NCI-H2227 treated with DMSO at 0.1 percent for 48 hours (cell line): ENCODE data around the gene TSSK2.

Source experiments
- DNase-seq: peaks from one replicate; lab custom pipeline; 2025; lab: John Stamatoyannopoulos, UW

The TSSK2 gene

GRCh38 chr22:19106886-19107729 lies 24.0 kb upstream of the TSSK2 start:
- no peak for DNase-seq

- DNase-seq: no peak
Measured at GRCh38 chr22:19107730-19108074, 23.4 kb upstream of the TSSK2 start.

- DNase-seq: no peak
Measured at GRCh38 chr22:19108807-19109197, 22.3 kb upstream of the TSSK2 start.

GRCh38 chr22:19109198-19110063 lies 21.7 kb upstream of the TSSK2 start:
- DNase-seq: no peak

GRCh38 chr22:19110064-19110458 lies 21.0 kb upstream of the TSSK2 start:
- DNase-seq: no peak

GRCh38 chr22:19110646-19111045 lies 20.5 kb upstream of the TSSK2 start:
- DNase-seq: no peak

- no peak for DNase-seq
Measured at GRCh38 chr22:19111140-19111539, 20.0 kb upstream of the TSSK2 start.

GRCh38 chr22:19111584-19111983 lies 19.5 kb upstream of the TSSK2 start:
- DNase-seq: no peak

- DNase-seq: no peak
Measured at GRCh38 chr22:19113429-19113828, 17.7 kb upstream of the TSSK2 start.

- no peak for DNase-seq
Measured at GRCh38 chr22:19114984-19115552, 16.0 kb upstream of the TSSK2 start.

- DNase-seq: no peak
Measured at GRCh38 chr22:19115628-19116027, 15.5 kb upstream of the TSSK2 start.

GRCh38 chr22:19117111-19117512 lies 14.0 kb upstream of the TSSK2 start:
- DNase-seq: no peak

GRCh38 chr22:19118329-19118880 lies 12.7 kb upstream of the TSSK2 start:
- no peak for DNase-seq

- no peak for DNase-seq
Measured at GRCh38 chr22:19119949-19120348, 11.2 kb upstream of the TSSK2 start.

GRCh38 chr22:19120829-19121630 lies 10.1 kb upstream of the TSSK2 start:
- DNase-seq: no peak

- DNase-seq: no peak
Measured at GRCh38 chr22:19121631-19122142, 9.4 kb upstream of the TSSK2 start.

GRCh38 chr22:19122143-19122751 lies 8.9 kb upstream of the TSSK2 start, which contains the start of gene DGCR2:
Gene DGCR2 (minus strand): TSS chr22:19122412. CDS start chr22:19122206, 206 bp downstream.
- peak; percentile 97 for DNase-seq

- no peak for DNase-seq
Measured at GRCh38 chr22:19122752-19123492, 8.2 kb upstream of the TSSK2 start.

- DNase-seq: no peak
Measured at GRCh38 chr22:19123936-19124335, 7.2 kb upstream of the TSSK2 start.

GRCh38 chr22:19124377-19124776 lies 6.7 kb upstream of the TSSK2 start:
- DNase-seq: no peak
